ENCODE data around the gene RPA3. TPM values are rescaled to one million over a fixed set of nuclear protein-coding genes. Genes with fewer than 3 reads are reported as not detected.

RPA3 gene
- total RNA-seq, 1 experiment from 2014 or later, result 38.9 TPM

GRCh38 chr7:7667187-7667586, 51.2 kb downstream of the RPA3 start:
- no peak for TF ChIP-seq EZH2phosphoT487 (IDR thresholded peaks at IDR 0.05; ENCODE audit: borderline replicate concordance, low read length)
- no peak for TF ChIP-seq CTCF (conservative IDR thresholded peaks at IDR 0.05; ENCODE audit: low read depth, low read length)
- TF ChIP-seq EZH2 (IDR thresholded peaks at IDR 0.05; ENCODE audit: low read length, unreplicated experiment), result no peak
- ATAC-seq (no peak), DNase-seq (no peak)
- no peaks in the 10 kb centered on the region for H3K36me3 ChIP-seq (ENCODE audit: low read depth, low read length)
- ChIA-PET POLR2A (ENCODE audit: unreplicated experiment) (no interaction called here), CTCF (no interaction called here)
- no peak overlapping the region for H3K27ac ChIP-seq (ENCODE audit: low read length)
- no peak overlapping the region for H3K4me3 ChIP-seq (ENCODE audit: low read length)
- H4K20me1 ChIP-seq (ENCODE audit: low read length), result no peaks in the 10 kb centered on the region
- H3K9me3 ChIP-seq (ENCODE audit: low read length), result no peaks in the 10 kb centered on the region
- H3K27me3 ChIP-seq (ENCODE audit: low read length), result no peaks in the 10 kb centered on the region
- H3K9ac ChIP-seq (ENCODE audit: low read length), result no peak overlapping the region
- BruUV-seq (replicated peaks), result no TSS peak
- H3K9me2 ChIP-seq (replicated peaks; ENCODE audit: low read length), result no peaks in the 10 kb centered on the region
- intact Hi-C loops (cut with micrococcal nuclease), result loop anchor here (10.0 kb wide), 1 partner anchor 628 kb away; no protein-coding TSS in a partner anchor
- no peak overlapping the region for H2AFZ ChIP-seq (ENCODE audit: low read length)
- no peak overlapping the region for H3K4me2 ChIP-seq (ENCODE audit: low read length)
- no peaks in the 10 kb centered on the region for H3K79me2 ChIP-seq (ENCODE audit: low read length)
- H3K4me1 ChIP-seq (ENCODE audit: insufficient read depth, low read length), result no peaks in the 10 kb centered on the region
- H3F3A ChIP-seq (ENCODE audit: low read length, unreplicated experiment), result no peaks in the 10 kb centered on the region

- CTCF ChIA-PET, result no interaction called here
Measured at GRCh38 chr7:7665031-7665430, 53.4 kb downstream of the RPA3 start.

GRCh38 chr7:7664291-7664690, 54.1 kb downstream of the RPA3 start:
- Histone ChIP-seq H3F3A (ENCODE audit: low read length, unreplicated experiment) (no peaks in the 10 kb centered on the region), H3K9me2 (replicated peaks; ENCODE audit: low read length) (no peaks in the 10 kb centered on the region), H3K4me3 (ENCODE audit: low read length) (no peak overlapping the region), H2AFZ (ENCODE audit: low read length) (no peak overlapping the region), H3K9ac (ENCODE audit: low read length) (no peak overlapping the region), H4K20me1 (ENCODE audit: low read length) (no peaks in the 10 kb centered on the region), H3K4me2 (ENCODE audit: low read length) (no peak overlapping the region), H3K27me3 (ENCODE audit: low read length) (no peaks in the 10 kb centered on the region), H3K79me2 (ENCODE audit: low read length) (no peaks in the 10 kb centered on the region), H3K27ac (ENCODE audit: low read length) (no peak overlapping the region), H3K36me3 (ENCODE audit: low read depth, low read length) (no peaks in the 10 kb centered on the region), H3K4me1 (ENCODE audit: insufficient read depth, low read length) (no peaks in the 10 kb centered on the region), H3K9me3 (ENCODE audit: low read length) (no peaks in the 10 kb centered on the region)
- no TSS peak for BruUV-seq (replicated peaks)
- no peak for ATAC-seq
- intact Hi-C loops (cut with micrococcal nuclease), result loop anchor here (10.0 kb wide), 1 partner anchor 631 kb away; no protein-coding TSS in a partner anchor
- CTCF ChIA-PET, result no interaction called here
- TF ChIP-seq EZH2phosphoT487 (IDR thresholded peaks at IDR 0.05; ENCODE audit: borderline replicate concordance, low read length) (no peak), CTCF (conservative IDR thresholded peaks at IDR 0.05; ENCODE audit: low read depth, low read length) (no peak), EZH2 (IDR thresholded peaks at IDR 0.05; ENCODE audit: low read length, unreplicated experiment) (no peak)
- no peak for DNase-seq
- POLR2A ChIA-PET (ENCODE audit: unreplicated experiment), result no interaction called here

More at GRCh38 chr7:7665031-7665430, 53.4 kb downstream of the RPA3 start:
- BruUV-seq (replicated peaks), result no TSS peak
- H3K9me3 ChIP-seq (ENCODE audit: low read length), result no peaks in the 10 kb centered on the region
- no peak for ATAC-seq
- no peaks in the 10 kb centered on the region for H3K36me3 ChIP-seq (ENCODE audit: low read depth, low read length)
- no peak overlapping the region for H3K9ac ChIP-seq (ENCODE audit: low read length)
- H3F3A ChIP-seq (ENCODE audit: low read length, unreplicated experiment), result no peaks in the 10 kb centered on the region
- intact Hi-C loops (cut with micrococcal nuclease), result loop anchor here (10.0 kb wide), 1 partner anchor 630 kb away; no protein-coding TSS in a partner anchor
- H3K27ac ChIP-seq (ENCODE audit: low read length), result no peak overlapping the region
- DNase-seq, result no peak
- H3K27me3 ChIP-seq (ENCODE audit: low read length), result no peaks in the 10 kb centered on the region
- no peak overlapping the region for H3K4me2 ChIP-seq (ENCODE audit: low read length)
- no peaks in the 10 kb centered on the region for H4K20me1 ChIP-seq (ENCODE audit: low read length)
- no peaks in the 10 kb centered on the region for H3K79me2 ChIP-seq (ENCODE audit: low read length)
- no peak overlapping the region for H2AFZ ChIP-seq (ENCODE audit: low read length)
- no peaks in the 10 kb centered on the region for H3K4me1 ChIP-seq (ENCODE audit: insufficient read depth, low read length)
- no peak overlapping the region for H3K4me3 ChIP-seq (ENCODE audit: low read length)
- no peaks in the 10 kb centered on the region for H3K9me2 ChIP-seq (replicated peaks; ENCODE audit: low read length)
- TF ChIP-seq EZH2phosphoT487 (IDR thresholded peaks at IDR 0.05; ENCODE audit: borderline replicate concordance, low read length), result no peak
- POLR2A ChIA-PET (ENCODE audit: unreplicated experiment), result no interaction called here
